Right lobe of liver (tissue), 6 donors: Measurements from ENCODE around the gene ING2. TPM values are rescaled to one million over a fixed set of nuclear protein-coding genes. Genes with fewer than 3 reads are reported as not detected.

Experiments
- ATAC-seq, 4 donors: fragments of 200-7000 bp; cut with Tn5 transposase; one replicate each; pipeline ENCODE4 v1.9.1; 2020; ENCODE audit warnings: mild to moderate bottlenecking in 4 of 4, moderate library complexity in 4 of 4
- DNase-seq, 3 donors: peaks; one replicate each; pipeline ENCODE4 v3.0.0-alpha.2; 2020
- H3K27ac ChIP-seq, 3 donors: fragments of 200-600 bp; one replicate each; pipeline ENCODE4 v1.8.0; 2022
- H3K27me3 ChIP-seq, 2 donors: fragments of 200-600 bp; one replicate each; pipeline ENCODE4 v1.8.0; 2022
- H3K36me3 ChIP-seq, 4 donors: fragments of 200-600 bp; sonication (generic) in 1 of 4; one replicate each; pipeline versions ENCODE4 v1.5.1 to v1.8.0; 2017 to 2022; ENCODE audit warnings: control low read depth in 1 of 4
- H3K4me1 ChIP-seq, 4 donors: fragments of 200-600 bp; sonication (generic) in 1 of 4; one replicate each; pipeline versions ENCODE4 v1.5.1 to v1.8.0; 2017 to 2022; ENCODE audit warnings: control low read depth in 1 of 4
- H3K4me3 ChIP-seq, 3 donors: fragments of 200-600 bp; one replicate each; pipeline ENCODE4 v1.8.0; 2022
- H3K9me3 ChIP-seq, 4 donors: fragments of 200-600 bp; sonication (generic) in 1 of 4; one replicate each; pipeline versions ENCODE4 v1.5.1 to v1.8.0; 2017 to 2022; ENCODE audit warnings: control low read depth in 1 of 4
- POLR2A ChIP-seq: fragments of 450-650 bp; IDR thresholded peaks from one replicate; pipeline ENCODE4 v1.6.1; 2017; ENCODE audit warnings: antibody characterized with exemption, mild to moderate bottlenecking
- WGBS: methylation state at CpG from one replicate; pipeline ENCODE4 v1.1.6; 2018; ENCODE audit warnings: low coverage, low lambda C conversion rate; ENCODE audit not compliant: insufficient coverage; ENCODE audit errors: missing lambda C conversion rate; 5-methylcytosine and 5-hydroxymethylcytosine counted together
- intact Hi-C, 2 donors: fragments of 100-400 bp; cut with DNase I; formaldehyde crosslinking; loops; one replicate each; pipeline versions ENCODE4 v1.11.2 to v1.14.1; 2022
- total RNA-seq, 6 experiments: library from RNA; depleted of rRNA in 2 of 6; stranded (reverse); fragments of >200 nt in 2 of 6; fragmentation: NEBNext Ultra II Directional in 3 of 6; extraction: Animal tissue kit (Norgen Biotek cat#: 25700) in 3 of 6; gene quantifications; one replicate each; pipeline versions ENCODE4 v1.1.0 to v1.2.4, GENCODE V29; 2016 to 2023
- TF ChIP-seq, protein P1 (sequence below), 4 donors: fragments of 200-600 bp in 3 of 4; fragments of 450-650 bp in 1 of 4; IDR thresholded peaks; one replicate each; pipeline versions ENCODE4 v1.5.1 to v1.8.0; 2016 to 2022; ENCODE audit warnings: antibody characterized with exemption in 4 of 4, mild to moderate bottlenecking in 2 of 4
- donor health status: DM: no; HTN: yes; CAD: no.
- donor health status: DM: no; HTN: no; CAD: no.
- donor health status: DM: no; HTN: no; CAD: no.
- donor health status: DM: no; HTN: yes; CAD: no.
- donor health status: DM: no; HTN: yes; CAD: no.

Gene ING2
- total RNA-seq, 6 experiments from 2014 or later: 3.5 to 7.3 (median 5.6) TPM

DNA sequence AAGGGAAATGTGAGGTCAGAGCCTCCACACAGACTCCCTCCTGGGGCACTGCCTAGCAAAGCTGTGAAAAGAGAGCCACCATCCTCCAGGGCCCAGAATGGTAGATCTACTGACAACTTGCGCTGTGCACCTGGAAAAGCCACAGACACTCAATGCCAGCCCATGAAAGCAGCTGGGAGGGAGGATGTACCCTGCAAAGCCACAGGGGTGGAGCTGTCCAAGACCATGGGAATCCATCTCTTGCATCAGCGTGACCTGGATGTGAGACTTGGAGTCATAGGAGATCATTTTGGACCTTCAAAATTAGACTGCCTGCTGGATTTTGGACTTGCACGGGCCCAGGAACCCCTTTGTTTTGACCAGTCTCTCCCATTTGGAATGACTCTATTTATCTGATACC, 37.6 kb upstream of the ING2 start:
- Histone ChIP-seq H3K27me3 (no peaks in the 10 kb centered on the region), H3K27ac (no peak overlapping the region), H3K4me1 (peaks cover 0 to 19% (median 7%) of the 10 kb centered on the region in 4 donors), H3K9me3 (no peaks in the 10 kb centered on the region), H3K36me3 (no peaks in the 10 kb centered on the region), H3K4me3 (no peak overlapping the region)
- ATAC-seq: no peak
- intact Hi-C loops: no loop called here
- no peak for TF ChIP-seq POLR2A
- TF ChIP-seq, protein P1, sequence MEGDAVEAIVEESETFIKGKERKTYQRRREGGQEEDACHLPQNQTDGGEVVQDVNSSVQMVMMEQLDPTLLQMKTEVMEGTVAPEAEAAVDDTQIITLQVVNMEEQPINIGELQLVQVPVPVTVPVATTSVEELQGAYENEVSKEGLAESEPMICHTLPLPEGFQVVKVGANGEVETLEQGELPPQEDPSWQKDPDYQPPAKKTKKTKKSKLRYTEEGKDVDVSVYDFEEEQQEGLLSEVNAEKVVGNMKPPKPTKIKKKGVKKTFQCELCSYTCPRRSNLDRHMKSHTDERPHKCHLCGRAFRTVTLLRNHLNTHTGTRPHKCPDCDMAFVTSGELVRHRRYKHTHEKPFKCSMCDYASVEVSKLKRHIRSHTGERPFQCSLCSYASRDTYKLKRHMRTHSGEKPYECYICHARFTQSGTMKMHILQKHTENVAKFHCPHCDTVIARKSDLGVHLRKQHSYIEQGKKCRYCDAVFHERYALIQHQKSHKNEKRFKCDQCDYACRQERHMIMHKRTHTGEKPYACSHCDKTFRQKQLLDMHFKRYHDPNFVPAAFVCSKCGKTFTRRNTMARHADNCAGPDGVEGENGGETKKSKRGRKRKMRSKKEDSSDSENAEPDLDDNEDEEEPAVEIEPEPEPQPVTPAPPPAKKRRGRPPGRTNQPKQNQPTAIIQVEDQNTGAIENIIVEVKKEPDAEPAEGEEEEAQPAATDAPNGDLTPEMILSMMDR (IDR thresholded peaks at IDR 0.05): no peak
- 57% methylated on average over 1 of the region's 3 CpGs for WGBS
- DNase-seq: no peak

DNA sequence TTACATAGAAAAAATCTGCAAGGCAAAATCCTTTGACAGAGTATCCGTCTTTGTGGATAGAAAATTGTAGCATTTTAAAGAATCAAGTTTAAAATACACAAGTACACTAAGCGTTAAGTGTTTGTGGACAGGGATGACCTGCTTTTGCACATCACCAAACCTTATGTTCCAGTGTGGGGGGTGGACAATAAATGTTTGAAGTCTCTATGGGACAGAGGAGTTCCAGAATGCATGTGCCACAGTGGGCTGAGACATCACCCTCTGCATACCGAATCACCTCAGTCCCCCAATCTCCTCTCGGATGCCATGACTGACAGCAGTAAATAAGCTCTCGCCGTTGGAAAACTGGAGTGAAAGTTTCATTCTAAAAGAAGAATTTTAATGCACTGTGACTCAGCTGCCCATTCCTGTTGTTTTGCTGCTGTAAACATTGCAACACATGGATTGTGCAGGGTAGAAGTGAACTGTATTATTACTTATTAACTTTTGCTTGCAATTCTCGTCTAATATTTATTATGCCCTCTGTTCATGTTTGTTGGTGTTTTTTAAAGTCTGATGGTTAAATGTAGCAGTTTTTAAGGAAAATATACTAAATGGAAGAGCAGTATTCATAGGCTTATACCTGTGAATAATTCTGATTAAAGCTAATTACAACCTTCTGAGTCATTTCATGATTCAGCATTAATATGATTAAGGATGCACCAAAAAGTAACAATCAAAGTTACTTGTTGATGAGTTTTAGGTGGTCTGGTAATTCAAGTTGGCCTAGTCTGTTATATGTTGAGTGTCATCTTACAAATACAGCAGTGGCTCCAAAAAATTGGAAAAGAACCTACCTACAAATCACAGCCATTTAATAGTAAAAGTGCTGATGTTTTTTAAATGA, 36.4 kb upstream of the ING2 start:
- 20% methylated on average over 7 of the region's 7 CpGs for WGBS
- peak overlapping the region in 2 of 3 donors; percentile 57 to 58 for H3K27ac ChIP-seq
- intact Hi-C loops: no loop called here
- H3K9me3 ChIP-seq: no peaks in the 10 kb centered on the region
- TF ChIP-seq, protein P1 (IDR thresholded peaks at IDR 0.05): no peak
- TF ChIP-seq POLR2A: no peak
- no peaks in the 10 kb centered on the region for H3K27me3 ChIP-seq
- H3K4me3 ChIP-seq: peak overlapping the region in 2 of 3 donors; percentile 19 to 33
- no peaks in the 10 kb centered on the region for H3K36me3 ChIP-seq
- peaks cover 0 to 19% (median 7%) of the 10 kb centered on the region in 4 donors for H3K4me1 ChIP-seq
- DNase-seq (no peak), ATAC-seq (peak; percentile 79 to 89 (median 82))

DNA sequence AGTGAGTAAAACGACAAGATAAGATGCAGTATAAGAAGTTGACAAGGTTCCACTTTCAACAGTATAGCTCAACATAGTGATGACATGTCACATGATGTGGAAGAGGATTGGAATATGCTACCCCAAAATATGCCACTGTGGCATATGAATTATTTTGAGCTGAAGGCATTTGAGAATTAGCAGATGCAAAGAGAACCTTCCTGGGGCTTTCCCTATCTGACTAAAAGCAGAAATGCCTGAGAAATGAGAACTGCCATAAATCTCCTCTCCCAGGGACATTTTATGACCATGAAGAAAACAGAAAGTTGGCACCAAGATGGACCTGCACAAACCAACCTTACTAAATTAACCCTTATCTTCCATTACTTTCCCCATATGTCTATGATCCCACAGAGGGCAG, 35.6 kb upstream of the ING2 start:
- peak in 2 of 4 donors; percentile 13 to 15 for ATAC-seq
- H3K4me3 ChIP-seq: no peak overlapping the region
- H3K4me1 ChIP-seq: peaks cover 0 to 19% (median 7%) of the 10 kb centered on the region in 4 donors
- intact Hi-C loops: no loop called here
- TF ChIP-seq, protein P1 (IDR thresholded peaks at IDR 0.05): no peak
- no peak for TF ChIP-seq POLR2A
- no peak for DNase-seq
- no peaks in the 10 kb centered on the region for H3K9me3 ChIP-seq
- no peaks in the 10 kb centered on the region for H3K27me3 ChIP-seq
- peak overlapping the region in 2 of 3 donors; percentile 57 to 58 for H3K27ac ChIP-seq
- no peaks in the 10 kb centered on the region for H3K36me3 ChIP-seq
- WGBS: 44% methylated on average over 1 of the region's 1 CpG

DNA sequence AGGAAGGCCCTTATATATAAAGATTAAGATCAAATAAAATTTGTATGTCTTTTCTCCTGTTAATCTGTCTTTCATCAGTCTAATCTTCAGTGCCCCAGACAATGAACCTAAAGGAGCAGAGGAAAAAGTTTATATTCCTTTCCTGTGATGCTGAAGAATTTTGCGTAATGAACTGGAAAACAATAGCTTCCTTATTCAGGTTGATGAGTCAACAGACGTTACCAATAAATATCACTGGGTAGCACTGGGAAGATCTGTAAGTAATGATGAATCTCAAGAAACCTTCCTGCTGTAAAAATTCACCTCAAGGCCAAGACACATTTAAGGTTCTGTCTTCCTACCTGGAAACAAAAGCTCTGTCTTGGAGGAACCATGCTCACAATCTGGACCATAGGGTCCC, 34.9 kb upstream of the ING2 start:
- H3K4me1 ChIP-seq: peaks cover 0 to 19% (median 7%) of the 10 kb centered on the region in 4 donors
- no peaks in the 10 kb centered on the region for H3K9me3 ChIP-seq
- no peak overlapping the region for H3K4me3 ChIP-seq
- no peak for ATAC-seq
- no peaks in the 10 kb centered on the region for H3K27me3 ChIP-seq
- no peak overlapping the region for H3K27ac ChIP-seq
- DNase-seq: no peak
- TF ChIP-seq, protein P1 (IDR thresholded peaks at IDR 0.05): no peak
- TF ChIP-seq POLR2A: no peak
- intact Hi-C loops: no loop called here
- WGBS: 61% methylated on average over 2 of the region's 2 CpGs
- no peaks in the 10 kb centered on the region for H3K36me3 ChIP-seq
